KOPT-K1 (cell line): Measurements from ENCODE around the gene RNF112.

ENCODE experiments used
- H3K27ac ChIP-seq: fragments of 200-600 bp; sonication (generic); 2 replicates; pipeline ENCODE4 v1.5.1; 2016; ENCODE audit warnings: antibody characterized with exemption, mild to moderate bottlenecking, low read depth, low read length; ENCODE audit not compliant: poor library complexity, severe bottlenecking
- H3K36me3 ChIP-seq: fragments of 200-600 bp; sonication (generic); 2 replicates; pipeline ENCODE4 v1.5.1; 2017; ENCODE audit warnings: antibody characterized with exemption, mild to moderate bottlenecking, low read length, moderate library complexity; ENCODE audit not compliant: insufficient read depth
- H3K9me3 ChIP-seq: fragments of 200-600 bp; sonication (generic); 2 replicates; pipeline ENCODE4 v1.5.1; 2017; ENCODE audit warnings: antibody characterized with exemption, low read length, mild to moderate bottlenecking; ENCODE audit not compliant: insufficient read depth, poor library complexity, severe bottlenecking

The RNF112 gene

GRCh38 chr17:19381741-19382444 lies 29.1 kb upstream of the RNF112 start:
- Histone ChIP-seq H3K36me3 (peaks cover 65% of the 10 kb centered on the region), H3K27ac (no peak overlapping the region), H3K9me3 (no peaks in the 10 kb centered on the region)

DNA sequence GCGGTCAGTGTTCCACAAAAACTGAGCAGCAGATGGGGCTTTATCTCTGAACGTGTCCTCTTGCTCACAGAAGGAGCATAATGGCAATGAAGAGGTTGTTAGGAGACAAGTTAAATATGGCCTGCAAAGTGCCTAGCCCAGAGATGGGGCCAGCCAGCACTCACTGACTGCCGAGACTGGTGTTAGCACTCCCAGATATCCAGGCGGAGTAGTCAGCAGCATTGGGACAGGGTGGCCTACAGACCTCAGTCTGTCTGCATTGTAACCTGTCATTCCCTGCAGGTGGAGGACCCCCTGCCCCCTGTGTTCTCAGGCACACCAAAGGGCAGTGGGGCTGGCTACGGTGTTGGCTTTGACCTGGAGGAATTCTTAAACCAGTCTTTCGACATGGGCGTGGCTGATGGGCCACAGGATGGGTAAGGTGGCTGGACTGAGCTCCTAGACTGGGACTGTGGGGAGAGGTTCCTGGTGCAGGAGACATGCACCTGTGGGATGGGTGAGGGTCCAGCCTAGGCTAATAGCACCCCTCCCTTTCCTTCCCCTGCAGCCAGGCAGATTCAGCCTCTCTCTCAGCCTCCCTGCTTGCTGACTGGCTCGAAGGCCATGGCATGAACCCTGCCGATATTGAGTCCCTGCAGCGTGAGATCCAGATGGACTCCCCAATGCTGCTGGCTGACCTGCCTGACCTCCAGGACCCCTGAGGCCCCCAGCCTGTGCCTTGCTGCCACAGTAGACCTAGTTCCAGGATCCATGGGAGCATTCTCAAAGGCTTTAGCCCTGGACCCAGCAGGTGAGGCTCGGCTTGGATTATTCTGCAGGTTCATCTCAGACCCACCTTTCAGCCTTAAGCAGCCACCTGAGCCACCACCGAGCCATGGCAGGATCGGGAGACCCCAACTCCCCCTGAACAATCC lies 28.2 kb upstream of the RNF112 start:
- H3K27ac ChIP-seq, result no peak overlapping the region
- no peaks in the 10 kb centered on the region for H3K9me3 ChIP-seq
- H3K36me3 ChIP-seq, result peaks cover 65% of the 10 kb centered on the region

GRCh38 chr17:19383681-19384470 lies 27.2 kb upstream of the RNF112 start:
- no peaks in the 10 kb centered on the region for H3K9me3 ChIP-seq
- H3K36me3 ChIP-seq, result peaks cover 65% of the 10 kb centered on the region
- peak overlapping the region; percentile 94 for H3K27ac ChIP-seq

DNA sequence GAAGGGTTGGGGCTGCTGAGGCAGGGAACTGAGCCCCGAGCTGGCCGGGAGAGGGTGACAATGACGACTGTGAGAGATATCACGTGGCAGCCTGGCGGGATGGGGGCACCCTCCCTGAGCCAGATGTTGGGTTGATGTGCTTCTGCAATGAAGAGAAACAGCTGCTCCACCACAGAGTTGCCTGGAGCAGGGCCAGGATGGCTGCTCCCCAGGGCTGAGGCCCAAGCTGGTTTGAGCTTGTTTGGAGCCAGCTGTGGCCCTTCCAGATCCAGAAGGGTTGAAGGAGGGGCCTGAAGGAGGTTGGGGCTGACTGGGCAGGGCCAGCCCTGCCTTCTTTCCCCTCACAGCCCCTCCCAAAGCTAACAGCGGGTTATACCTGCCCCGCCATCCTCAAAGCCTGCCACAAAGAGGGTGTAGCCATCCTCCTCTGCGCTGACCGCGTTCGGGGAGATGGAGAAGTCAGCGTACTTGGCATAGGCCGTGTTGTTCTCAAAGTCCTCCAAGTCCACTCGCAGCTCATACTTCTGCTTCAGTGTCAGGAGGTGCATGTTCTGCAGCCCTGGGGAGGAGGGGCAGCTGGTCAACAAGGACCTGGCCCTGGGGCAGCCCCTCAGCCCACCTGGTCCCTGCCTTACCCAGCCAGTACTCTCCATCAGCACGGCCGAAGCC lies 26.2 kb upstream of the RNF112 start:
- Histone ChIP-seq H3K27ac (peak overlapping the region; percentile 94), H3K9me3 (no peaks in the 10 kb centered on the region), H3K36me3 (peaks cover 58% of the 10 kb centered on the region)

- Histone ChIP-seq H3K27ac (peak overlapping the region; percentile 94), H3K36me3 (peaks cover 51% of the 10 kb centered on the region), H3K9me3 (no peaks in the 10 kb centered on the region)
These were observed 25.5 kb upstream of the RNF112 start for GRCh38 chr17:19385521-19385983.

- Histone ChIP-seq H3K36me3 (peaks cover 44% of the 10 kb centered on the region), H3K27ac (peak overlapping the region; percentile 94), H3K9me3 (no peaks in the 10 kb centered on the region)
These were observed 24.7 kb upstream of the RNF112 start for GRCh38 chr17:19386051-19386929.

GRCh38 chr17:19386974-19387920 lies 23.8 kb upstream of the RNF112 start, which contains the start of gene MFAP4:
Gene MFAP4, minus strand, starts transcription at chr17:19387190. Its CDS starts 35 bp downstream, at chr17:19387155.
- H3K9me3 ChIP-seq, result no peaks in the 10 kb centered on the region
- peaks cover 35% of the 10 kb centered on the region for H3K36me3 ChIP-seq
- peak within 1 kb of the TSS; percentile 94 for H3K27ac ChIP-seq

GRCh38 chr17:19387921-19388521 lies 23.0 kb upstream of the RNF112 start:
- peak overlapping the region; percentile 94 for H3K27ac ChIP-seq
- peaks cover 28% of the 10 kb centered on the region for H3K36me3 ChIP-seq
- H3K9me3 ChIP-seq, result no peaks in the 10 kb centered on the region

GRCh38 chr17:19388791-19389785 lies 21.9 kb upstream of the RNF112 start:
- H3K36me3 ChIP-seq, result peaks cover 19% of the 10 kb centered on the region
- no peaks in the 10 kb centered on the region for H3K9me3 ChIP-seq
- peak overlapping the region; percentile 39 for H3K27ac ChIP-seq

DNA sequence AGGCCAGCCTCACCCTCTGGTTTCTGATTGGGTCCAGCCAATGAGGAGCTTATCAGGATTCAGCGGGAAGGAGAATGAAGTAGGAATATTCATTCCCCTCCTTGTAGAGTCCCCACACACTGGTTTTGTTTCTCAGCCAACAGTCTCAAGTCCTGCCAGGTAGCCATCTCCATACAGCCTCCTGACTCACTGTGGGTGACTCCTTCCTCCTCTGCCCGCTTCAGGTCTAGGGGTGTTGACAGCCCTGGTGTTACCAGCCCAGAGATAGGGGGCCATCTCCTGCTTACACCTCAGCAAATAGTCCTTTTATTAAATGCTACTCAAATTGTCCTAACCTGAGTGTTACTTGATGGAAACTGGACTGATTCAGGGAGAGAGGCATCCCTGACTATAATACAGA lies 20.1 kb upstream of the RNF112 start:
- no peaks in the 10 kb centered on the region for H3K9me3 ChIP-seq
- 0 out of 2 replicates have a peak, but pooled peaks cover 3% of the 10 kb centered on the region for H3K36me3 ChIP-seq
- H3K27ac ChIP-seq, result peak overlapping the region; percentile 39

GRCh38 chr17:19391432-19391831 lies 19.6 kb upstream of the RNF112 start:
- Histone ChIP-seq H3K27ac (peak overlapping the region; percentile 39), H3K9me3 (no peaks in the 10 kb centered on the region), H3K36me3 (no peaks in the 10 kb centered on the region)
